Keratinocyte (primary cell): ENCODE measurements around the gene FREM1. TPM values are rescaled to one million over a fixed set of nuclear protein-coding genes. Genes with fewer than 3 reads are reported as not detected.

Experiments used
- DNase-seq: peaks from one replicate; pipeline ENCODE4 v3.0.0-alpha.2; 2011; ENCODE audit warnings: low read depth, missing footprints, low spot score
- FAIRE-seq: peaks from 2 replicates; lab custom pipeline; 2011; peaks lifted over from hg19 to GRCh38; lab: Jason Lieb, UNC
- H2AFZ ChIP-seq: 2 replicates; pipeline ENCODE4 v1.6.0; 2012; ENCODE audit warnings: low read length, control low read depth, inconsistent platforms; ENCODE audit not compliant: control insufficient read depth
- H3K27ac ChIP-seq: 2 replicates; pipeline ENCODE4 v1.5.1; 2011; ENCODE audit warnings: low read length; ENCODE audit not compliant: control insufficient read depth, insufficient read depth
- H3K27me3 ChIP-seq: 3 replicates; pipeline ENCODE4 v1.6.0; 2011; ENCODE audit warnings: low read length; ENCODE audit not compliant: control insufficient read depth, insufficient read depth; ENCODE audit errors: extremely low read depth
- H3K36me3 ChIP-seq, 2 experiments: 2 replicates in 1 of 2; 3 replicates in 1 of 2; pipeline ENCODE4 v1.5.1; 2011; ENCODE audit warnings: low read length in 2 of 2, mild to moderate bottlenecking in 1 of 2; ENCODE audit not compliant: control insufficient read depth in 2 of 2, insufficient read depth in 2 of 2; ENCODE audit errors: extremely low read depth in 1 of 2
- H3K4me1 ChIP-seq: 3 replicates; pipeline ENCODE4 v1.5.1; 2011; ENCODE audit warnings: low read length; ENCODE audit not compliant: control insufficient read depth, insufficient read depth; ENCODE audit errors: extremely low read depth
- H3K4me2 ChIP-seq: 3 replicates; pipeline ENCODE4 v1.6.0; 2011; ENCODE audit warnings: low read depth, low read length; ENCODE audit not compliant: control insufficient read depth, insufficient read depth; ENCODE audit errors: extremely low read depth
- H3K4me3 ChIP-seq, 3 experiments: fragments of 200-600 bp in 1 of 3; sonication (generic) in 1 of 3; 2 replicates in 2 of 3; 3 replicates in 1 of 3; pipeline ENCODE4 v1.5.1; 2011 to 2016; ENCODE audit warnings: low read length in 3 of 3, mild to moderate bottlenecking in 3 of 3, control low read depth in 2 of 3, inconsistent platforms in 1 of 3, low read depth in 1 of 3, mixed read lengths in 1 of 3, mixed run types in 1 of 3, moderate library complexity in 1 of 3; ENCODE audit not compliant: control insufficient read depth in 2 of 3, insufficient read depth in 2 of 3; ENCODE audit errors: extremely low read depth in 1 of 3
- H3K79me2 ChIP-seq: 2 replicates; pipeline ENCODE4 v1.6.0; 2012; ENCODE audit warnings: low read length; ENCODE audit not compliant: control insufficient read depth, insufficient read depth
- H3K9ac ChIP-seq: 3 replicates; pipeline ENCODE4 v1.6.0; 2011; ENCODE audit warnings: low read length; ENCODE audit not compliant: control insufficient read depth, insufficient read depth; ENCODE audit errors: extremely low read depth
- H3K9me1 ChIP-seq: 3 replicates; pipeline ENCODE4 v1.6.0; 2011; ENCODE audit warnings: low read length; ENCODE audit not compliant: control insufficient read depth, insufficient read depth; ENCODE audit errors: extremely low read depth
- H3K9me3 ChIP-seq: 2 replicates; pipeline ENCODE4 v1.5.1; 2012; ENCODE audit warnings: low read depth, low read length; ENCODE audit not compliant: control insufficient read depth
- H4K20me1 ChIP-seq: 3 replicates; pipeline ENCODE4 v1.6.0; 2011; ENCODE audit warnings: low read length; ENCODE audit not compliant: control insufficient read depth, insufficient read depth; ENCODE audit errors: extremely low read depth
- EZH2 ChIP-seq: IDR thresholded peaks from one replicate; pipeline ENCODE4 v1.6.1; 2012; ENCODE audit warnings: inconsistent platforms, mild to moderate bottlenecking, low read length, moderate library complexity
- dilution Hi-C: fragments of 300-500 bp; cut with MboI; formaldehyde crosslinking; loops from one replicate; pipeline ENCODE4 v1.7.0; 2020; ENCODE audit warnings: low sequenced_read_pairs; ENCODE audit not compliant: extremely low pct_ligation_motif_present
- polyA plus RNA-seq, 5 experiments: library from polyadenylated mRNA; depleted of rRNA in 3 of 5; stranded (reverse) in 3 of 5; stranded (forward) in 1 of 5; unstranded in 1 of 5; fragments of >200 nt; gene quantifications; 1 replicate in 1 of 5; 2 replicates in 3 of 5; 3 replicates in 1 of 5; pipeline versions ENCODE4 v1.2.1 to v1.2.3, GENCODE V29; 2011 to 2012; ENCODE audit warnings: missing spikeins in 2 of 5, low read depth in 1 of 5, low replicate concordance in 1 of 5
- TF ChIP-seq, protein P1 (sequence below), 3 experiments: IDR thresholded peaks in 1 of 3; conservative IDR thresholded peaks in 1 of 3; optimal IDR thresholded peaks in 1 of 3; 2 replicates in 2 of 3; 3 replicates in 1 of 3; pipeline versions ENCODE3 to v1.5.1; 2011; ENCODE audit warnings: low read length in 3 of 3, mild to moderate bottlenecking in 3 of 3, moderate library complexity in 2 of 3, control low read depth in 1 of 3, inconsistent platforms in 1 of 3; ENCODE audit not compliant: insufficient read depth in 2 of 3; ENCODE audit errors: extremely low read depth in 1 of 3

FREM1 gene
- polyA plus RNA-seq, 1 donor (not counting 4 experiments of a cell fraction or from before 2014, with no cell fraction given), result under 0.01 TPM

GRCh38 chr9:14957109-14957508, 46.9 kb upstream of the FREM1 start:
- Histone ChIP-seq H3K4me2 (no peak overlapping the region), H3K4me3 (no peak overlapping the region), H3K27me3 (no peaks in the 10 kb centered on the region), H3K27ac (no peak overlapping the region), H3K9ac (no peak overlapping the region), H3K9me3 (no peaks in the 10 kb centered on the region), H4K20me1 (no peaks in the 10 kb centered on the region), H3K36me3 (no peaks in the 10 kb centered on the region), H3K9me1 (no peaks in the 10 kb centered on the region), H2AFZ (no peak overlapping the region), H3K79me2 (no peaks in the 10 kb centered on the region), H3K4me1 (no peaks in the 10 kb centered on the region)
- DNase-seq (no peak), FAIRE-seq (no peak)
- TF ChIP-seq, protein P1, sequence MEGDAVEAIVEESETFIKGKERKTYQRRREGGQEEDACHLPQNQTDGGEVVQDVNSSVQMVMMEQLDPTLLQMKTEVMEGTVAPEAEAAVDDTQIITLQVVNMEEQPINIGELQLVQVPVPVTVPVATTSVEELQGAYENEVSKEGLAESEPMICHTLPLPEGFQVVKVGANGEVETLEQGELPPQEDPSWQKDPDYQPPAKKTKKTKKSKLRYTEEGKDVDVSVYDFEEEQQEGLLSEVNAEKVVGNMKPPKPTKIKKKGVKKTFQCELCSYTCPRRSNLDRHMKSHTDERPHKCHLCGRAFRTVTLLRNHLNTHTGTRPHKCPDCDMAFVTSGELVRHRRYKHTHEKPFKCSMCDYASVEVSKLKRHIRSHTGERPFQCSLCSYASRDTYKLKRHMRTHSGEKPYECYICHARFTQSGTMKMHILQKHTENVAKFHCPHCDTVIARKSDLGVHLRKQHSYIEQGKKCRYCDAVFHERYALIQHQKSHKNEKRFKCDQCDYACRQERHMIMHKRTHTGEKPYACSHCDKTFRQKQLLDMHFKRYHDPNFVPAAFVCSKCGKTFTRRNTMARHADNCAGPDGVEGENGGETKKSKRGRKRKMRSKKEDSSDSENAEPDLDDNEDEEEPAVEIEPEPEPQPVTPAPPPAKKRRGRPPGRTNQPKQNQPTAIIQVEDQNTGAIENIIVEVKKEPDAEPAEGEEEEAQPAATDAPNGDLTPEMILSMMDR (optimal IDR thresholded peaks at IDR 0.05 in 1 of 3, IDR thresholded peaks at IDR 0.05 in 1 of 3, conservative IDR thresholded peaks at IDR 0.05 in 1 of 3; ENCODE audit: extremely low read depth in 1 of 3, insufficient read depth in 2 of 3, low read length in 3 of 3), result no peak
- TF ChIP-seq EZH2, result no peak
- dilution Hi-C loops, result no loop called here

- H3K27ac ChIP-seq, result no peak overlapping the region
- H3K9me3 ChIP-seq, result no peaks in the 10 kb centered on the region
- H3K9ac ChIP-seq, result no peak overlapping the region
- DNase-seq, result no peak
- no peaks in the 10 kb centered on the region for H3K27me3 ChIP-seq
- H3K4me3 ChIP-seq, result no peak overlapping the region
- H3K9me1 ChIP-seq, result no peaks in the 10 kb centered on the region
- H3K4me1 ChIP-seq, result no peaks in the 10 kb centered on the region
- no peak overlapping the region for H3K4me2 ChIP-seq
- TF ChIP-seq EZH2, result no peak
- TF ChIP-seq, protein P1 (optimal IDR thresholded peaks at IDR 0.05 in 1 of 3, IDR thresholded peaks at IDR 0.05 in 1 of 3, conservative IDR thresholded peaks at IDR 0.05 in 1 of 3; ENCODE audit: extremely low read depth in 1 of 3, insufficient read depth in 2 of 3, low read length in 3 of 3), result no peak
- FAIRE-seq, result no peak
- H3K36me3 ChIP-seq, result no peaks in the 10 kb centered on the region
- no peaks in the 10 kb centered on the region for H4K20me1 ChIP-seq
- dilution Hi-C loops, result no loop called here
- no peak overlapping the region for H2AFZ ChIP-seq
- H3K79me2 ChIP-seq, result no peaks in the 10 kb centered on the region
These were observed 46.0 kb upstream of the FREM1 start for GRCh38 chr9:14956208-14956607.
